ENCODE measurements around the gene CST3.

The CST3 gene

GRCh38 chr20:23585449-23585807 is 52.3 kb downstream of the CST3 start:
- Histone ChIP-seq H3K27ac (no peak overlapping the region), H3K4me3 (no peak overlapping the region)

GRCh38 chr20:23584434-23585199 is 53.1 kb downstream of the CST3 start:
- Histone ChIP-seq H3K4me3 (no peak overlapping the region), H3K27ac (no peak overlapping the region)
